Neural cell (in vitro differentiated cells): ENCODE data around the gene ATP2C2.

Experiments used
- EP300 ChIP-seq: fragments of 450-650 bp; conservative IDR thresholded peaks from 2 replicates; pipeline ENCODE4 v1.6.1; 2014; ENCODE audit warnings: antibody characterized with exemption, mild to moderate bottlenecking, moderate library complexity; ENCODE audit not compliant: poor library complexity, severe bottlenecking
- EZH2 ChIP-seq: fragments of 200-600, 300-800 bp; shearing (Covaris generic), sonication (generic); IDR thresholded peaks from 2 replicates; pipeline ENCODE4 v1.6.1; 2014; ENCODE audit warnings: antibody characterized with exemption, low read length, borderline replicate concordance, mild to moderate bottlenecking; ENCODE audit not compliant: insufficient read depth, poor library complexity, severe bottlenecking
- POLR2AphosphoS5 ChIP-seq: IDR thresholded peaks from 2 replicates; pipeline ENCODE4 v1.6.1; 2012
- RAD21 ChIP-seq: fragments of 450-650 bp; conservative IDR thresholded peaks from 2 replicates; pipeline ENCODE4 v1.6.1; 2014; ENCODE audit warnings: antibody characterized with exemption, mild to moderate bottlenecking, moderate library complexity
- SMC3 ChIP-seq: fragments of 450-650 bp; conservative IDR thresholded peaks from 2 replicates; pipeline ENCODE4 v1.6.1; 2014; ENCODE audit warnings: antibody characterized with exemption, mild to moderate bottlenecking, moderate library complexity; ENCODE audit not compliant: poor library complexity
- TAF1 ChIP-seq: IDR thresholded peaks from 2 replicates; pipeline ENCODE4 v1.6.1; 2012; ENCODE audit warnings: low read depth
- TF ChIP-seq, protein P1 (sequence below): fragments of 450-650 bp; IDR thresholded peaks from 2 replicates; pipeline ENCODE4 v1.5.1; 2014; ENCODE audit warnings: antibody characterized with exemption, mild to moderate bottlenecking, moderate library complexity; ENCODE audit not compliant: poor library complexity, severe bottlenecking
- TF ChIP-seq, protein P2 (sequence below): IDR thresholded peaks from 2 replicates; pipeline ENCODE4 v1.6.1; 2012; ENCODE audit warnings: borderline replicate concordance

DNA sequence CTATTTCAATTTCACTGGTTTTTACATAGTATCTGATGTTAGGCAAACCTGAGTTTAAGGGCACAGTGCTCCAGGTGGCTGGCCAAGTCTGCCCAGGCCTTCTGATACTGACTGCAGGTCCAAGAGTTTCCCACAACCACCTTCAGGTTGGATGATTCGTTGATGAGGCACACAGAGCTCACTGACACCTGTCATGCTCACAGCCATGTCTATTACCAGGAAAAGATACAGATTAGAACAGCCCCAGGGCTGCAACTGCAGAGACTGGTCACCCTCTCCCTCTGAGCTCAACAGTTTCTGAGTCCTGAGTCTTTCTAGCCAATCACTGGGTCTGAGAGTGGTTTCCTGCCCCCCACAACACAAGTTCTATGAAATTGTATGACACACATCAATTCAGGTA lies 98.9 kb downstream of the ATP2C2 start:
- no peak for TF ChIP-seq EZH2
- no peak for TF ChIP-seq EP300
- TF ChIP-seq, protein P1, sequence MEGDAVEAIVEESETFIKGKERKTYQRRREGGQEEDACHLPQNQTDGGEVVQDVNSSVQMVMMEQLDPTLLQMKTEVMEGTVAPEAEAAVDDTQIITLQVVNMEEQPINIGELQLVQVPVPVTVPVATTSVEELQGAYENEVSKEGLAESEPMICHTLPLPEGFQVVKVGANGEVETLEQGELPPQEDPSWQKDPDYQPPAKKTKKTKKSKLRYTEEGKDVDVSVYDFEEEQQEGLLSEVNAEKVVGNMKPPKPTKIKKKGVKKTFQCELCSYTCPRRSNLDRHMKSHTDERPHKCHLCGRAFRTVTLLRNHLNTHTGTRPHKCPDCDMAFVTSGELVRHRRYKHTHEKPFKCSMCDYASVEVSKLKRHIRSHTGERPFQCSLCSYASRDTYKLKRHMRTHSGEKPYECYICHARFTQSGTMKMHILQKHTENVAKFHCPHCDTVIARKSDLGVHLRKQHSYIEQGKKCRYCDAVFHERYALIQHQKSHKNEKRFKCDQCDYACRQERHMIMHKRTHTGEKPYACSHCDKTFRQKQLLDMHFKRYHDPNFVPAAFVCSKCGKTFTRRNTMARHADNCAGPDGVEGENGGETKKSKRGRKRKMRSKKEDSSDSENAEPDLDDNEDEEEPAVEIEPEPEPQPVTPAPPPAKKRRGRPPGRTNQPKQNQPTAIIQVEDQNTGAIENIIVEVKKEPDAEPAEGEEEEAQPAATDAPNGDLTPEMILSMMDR, result no peak
- TF ChIP-seq, protein P2, sequence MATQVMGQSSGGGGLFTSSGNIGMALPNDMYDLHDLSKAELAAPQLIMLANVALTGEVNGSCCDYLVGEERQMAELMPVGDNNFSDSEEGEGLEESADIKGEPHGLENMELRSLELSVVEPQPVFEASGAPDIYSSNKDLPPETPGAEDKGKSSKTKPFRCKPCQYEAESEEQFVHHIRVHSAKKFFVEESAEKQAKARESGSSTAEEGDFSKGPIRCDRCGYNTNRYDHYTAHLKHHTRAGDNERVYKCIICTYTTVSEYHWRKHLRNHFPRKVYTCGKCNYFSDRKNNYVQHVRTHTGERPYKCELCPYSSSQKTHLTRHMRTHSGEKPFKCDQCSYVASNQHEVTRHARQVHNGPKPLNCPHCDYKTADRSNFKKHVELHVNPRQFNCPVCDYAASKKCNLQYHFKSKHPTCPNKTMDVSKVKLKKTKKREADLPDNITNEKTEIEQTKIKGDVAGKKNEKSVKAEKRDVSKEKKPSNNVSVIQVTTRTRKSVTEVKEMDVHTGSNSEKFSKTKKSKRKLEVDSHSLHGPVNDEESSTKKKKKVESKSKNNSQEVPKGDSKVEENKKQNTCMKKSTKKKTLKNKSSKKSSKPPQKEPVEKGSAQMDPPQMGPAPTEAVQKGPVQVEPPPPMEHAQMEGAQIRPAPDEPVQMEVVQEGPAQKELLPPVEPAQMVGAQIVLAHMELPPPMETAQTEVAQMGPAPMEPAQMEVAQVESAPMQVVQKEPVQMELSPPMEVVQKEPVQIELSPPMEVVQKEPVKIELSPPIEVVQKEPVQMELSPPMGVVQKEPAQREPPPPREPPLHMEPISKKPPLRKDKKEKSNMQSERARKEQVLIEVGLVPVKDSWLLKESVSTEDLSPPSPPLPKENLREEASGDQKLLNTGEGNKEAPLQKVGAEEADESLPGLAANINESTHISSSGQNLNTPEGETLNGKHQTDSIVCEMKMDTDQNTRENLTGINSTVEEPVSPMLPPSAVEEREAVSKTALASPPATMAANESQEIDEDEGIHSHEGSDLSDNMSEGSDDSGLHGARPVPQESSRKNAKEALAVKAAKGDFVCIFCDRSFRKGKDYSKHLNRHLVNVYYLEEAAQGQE, result no peak
- TF ChIP-seq SMC3, result no peak
- no peak for TF ChIP-seq RAD21
- no peak for TF ChIP-seq POLR2AphosphoS5
- TF ChIP-seq TAF1, result no peak
